ENCODE results near the gene MGP. TPM values are rescaled to one million over a fixed set of nuclear protein-coding genes. Genes with fewer than 3 reads are reported as not detected.

MGP gene
- total and polyA plus RNA-seq, 2 of the 8 experiments (the other 6 are each of a cell fraction or from before 2014, with no cell fraction given): not detected

- WGBS, 2 experiments (ENCODE audit: extremely low coverage in 1 of 2, insufficient coverage in 1 of 2, insufficient read length in 1 of 2, insufficient replicate concordance in 2 of 2, low coverage in 1 of 2, low lambda C conversion rate in 2 of 2, missing lambda C conversion rate in 1 of 2): 90% methylated on average over 6 of the region's 6 CpGs; no CpG with 5 or more reads in 1 of the 2 experiments
- Histone ChIP-seq H3K79me1 (ENCODE audit: low read depth, low read length) (no peaks in the 10 kb centered on the region), H3K36me3 (ENCODE audit: control insufficient read depth in 2 of 4, insufficient read depth in 4 of 4, low read length in 3 of 4) (no peaks in the 10 kb centered on the region), H2BK15ac (ENCODE audit: low read length) (no peak overlapping the region), H3K56ac (replicated peaks; ENCODE audit: insufficient read length, low read depth, low read length) (no peak overlapping the region), H2AFZ (ENCODE audit: low read length) (no peak overlapping the region), H4K91ac (replicated peaks; ENCODE audit: insufficient read length, low read length) (no peak overlapping the region), H3K27me3 (replicated peaks in 1 of 4; ENCODE audit: control insufficient read depth in 3 of 4, extremely low read depth in 1 of 4, insufficient read depth in 3 of 4, low read length in 3 of 4) (no peaks in the 10 kb centered on the region), H3K4me3 (ENCODE audit: extremely low read depth in 1 of 4, insufficient read depth in 2 of 4, low read depth in 3 of 4, low read length in 4 of 4) (no peak overlapping the region), H3K14ac (ENCODE audit: insufficient read length) (no peak overlapping the region), H3K9me3 (ENCODE audit: insufficient read depth in 2 of 2, low read depth in 1 of 2, low read length in 1 of 2) (no peaks in the 10 kb centered on the region), H3K9ac (replicated peaks in 1 of 4; ENCODE audit: extremely low read depth in 1 of 4, low read depth in 3 of 4, low read length in 3 of 4) (peak overlapping the region in 1 of 4 experiments; percentile 34; a peak in 1 of 7 replicates), H3K27ac (ENCODE audit: low read depth, low read length) (no peak overlapping the region), H4K8ac (ENCODE audit: extremely low read depth, insufficient read depth, low read length) (no peak overlapping the region), H2BK5ac (ENCODE audit: low read depth, low read length) (no peak overlapping the region), H3K4ac (replicated peaks; ENCODE audit: insufficient read length, low read depth, low read length) (no peak overlapping the region), H3K4me2 (ENCODE audit: insufficient read depth in 1 of 2, low read depth in 2 of 2, low read length in 2 of 2) (no peak overlapping the region), H3K23ac (ENCODE audit: insufficient read length) (no peak overlapping the region), H2BK120ac (replicated peaks; ENCODE audit: low read depth, low read length) (no peak overlapping the region), H4K20me1 (replicated peaks in 1 of 2; ENCODE audit: control insufficient read depth in 1 of 2, insufficient read depth in 2 of 2, low read length in 2 of 2) (no peaks in the 10 kb centered on the region), H2BK20ac (ENCODE audit: low read length) (no peak overlapping the region; the same call in 1 of the 2 replicates), H2AK5ac (ENCODE audit: low read depth, low read length) (no peak overlapping the region), H4K5ac (ENCODE audit: insufficient read length, low read depth, low read length) (no peak overlapping the region), H2BK12ac (ENCODE audit: low read depth, low read length) (no peak overlapping the region), H3K18ac (ENCODE audit: extremely low read depth, low read length) (no peak overlapping the region), H3K23me2 (ENCODE audit: low read depth, low read length) (no peaks in the 10 kb centered on the region), H3K79me2 (ENCODE audit: control insufficient read depth in 1 of 2, insufficient read depth in 2 of 2, low read length in 2 of 2) (no peaks in the 10 kb centered on the region), H3K4me1 (replicated peaks in 1 of 4; ENCODE audit: control insufficient read depth in 3 of 4, insufficient read depth in 4 of 4, low read length in 3 of 4) (no peaks in the 10 kb centered on the region)
- no peak for FAIRE-seq
- POLR2A ChIA-PET (ENCODE audit: partially characterized antibody): no interaction called here
- CTCF ChIA-PET (ENCODE audit: partially characterized antibody): interaction anchor here (1.5 kb wide), 1 partner anchor 50 kb away, joined by 5 read pairs; no protein-coding TSS in a partner anchor
- DNase-seq (ENCODE audit: low read depth in 1 of 2, low spot score in 2 of 2): no peak
- TF ChIP-seq EGR1 (IDR thresholded peaks at IDR 0.05; ENCODE audit: borderline replicate concordance, low read depth, low read length): no peak
Measured at GRCh38 chr12:14886271-14886670, 617 bp upstream of the MGP start.

Measured in H1 (cell line).